Stimulated activated CD8-positive, alpha-beta memory T cell treated with anti-CD3 and anti-CD28 coated beads, Interleukin-7, amount 100 ng/mL, for 24 hours (primary cell): Measurements from ENCODE around the gene PRF1.
A peak's percentile ranks its signal among the peaks of the same experiment; 100 is the strongest.

ENCODE experiments used
- DNase-seq: peaks from one replicate; pipeline ENCODE4 v3.0.0-alpha.2; 2020; ENCODE audit warnings: low read depth

PRF1 gene

GRCh38 chr10:70559861-70560260 lies 42.7 kb downstream of the PRF1 start:
- no peak for DNase-seq

- DNase-seq = peak; percentile 63
Measured at GRCh38 chr10:70558871-70559810, 43.4 kb downstream of the PRF1 start.

GRCh38 chr10:70558295-70558694 lies 44.2 kb downstream of the PRF1 start:
- no peak for DNase-seq

- DNase-seq = no peak
Measured at GRCh38 chr10:70557876-70558275, 44.7 kb downstream of the PRF1 start.

GRCh38 chr10:70557086-70557845 lies 45.3 kb downstream of the PRF1 start:
- DNase-seq = no peak

- DNase-seq = no peak
Measured at GRCh38 chr10:70555371-70555770, 47.2 kb downstream of the PRF1 start.

- no peak for DNase-seq
Measured at GRCh38 chr10:70552586-70552985, 50.0 kb downstream of the PRF1 start.

- DNase-seq = no peak
Measured at GRCh38 chr10:70551971-70552422, 50.5 kb downstream of the PRF1 start.

GRCh38 chr10:70551466-70551865 lies 51.1 kb downstream of the PRF1 start:
- no peak for DNase-seq

- DNase-seq = no peak
Measured at GRCh38 chr10:70550459-70550858, 52.1 kb downstream of the PRF1 start.

GRCh38 chr10:70549962-70550458 lies 52.5 kb downstream of the PRF1 start:
- DNase-seq = peak; percentile 55

GRCh38 chr10:70549351-70549961 lies 53.1 kb downstream of the PRF1 start:
- DNase-seq = no peak
